ENCODE results near the gene DOCK7.
"Not testable (repeated sequence)": the region's sequence is repeated elsewhere in the genome, so short reads cannot be mapped to it uniquely, and the experiment has no call there.

DOCK7 gene

DNA sequence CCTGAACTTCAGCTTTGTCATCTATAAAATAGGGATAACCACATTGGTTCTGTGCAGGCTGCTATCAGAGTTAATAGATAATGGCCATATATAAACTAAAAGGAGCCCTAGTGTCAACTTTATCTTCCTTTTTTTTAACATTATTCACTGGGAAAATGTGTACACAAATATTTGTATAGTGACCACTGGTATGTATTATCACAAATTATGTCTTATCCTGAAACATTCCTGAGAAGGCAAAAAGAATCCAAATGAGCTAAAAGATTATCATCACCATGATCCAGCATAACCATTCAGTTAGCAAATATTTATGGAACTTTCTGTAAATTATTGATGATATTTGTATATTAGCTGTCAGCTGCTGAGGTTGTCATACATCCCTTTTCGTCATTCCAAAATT is 74.3 kb downstream of the DOCK7 start:
- TF ChIP-seq CTCF (conservative IDR thresholded peaks at IDR 0.05; ENCODE audit: control insufficient read depth, insufficient read depth, low read depth, low read length), result no peak
- H3K4me3 ChIP-seq (ENCODE audit: control insufficient read depth, low read depth, low read length), result no peak overlapping the region
- no peak for DNase-seq (ENCODE audit: low read depth)

GRCh38 chr1:62613325-62613727 is 74.9 kb downstream of the DOCK7 start:
- H3K4me3 ChIP-seq (ENCODE audit: control insufficient read depth, low read depth, low read length), result no peak overlapping the region
- no peak for TF ChIP-seq CTCF (conservative IDR thresholded peaks at IDR 0.05; ENCODE audit: control insufficient read depth, insufficient read depth, low read depth, low read length)
- DNase-seq (ENCODE audit: low read depth), result no peak

GRCh38 chr1:62612770-62613169 is 75.4 kb downstream of the DOCK7 start:
- DNase-seq (ENCODE audit: low read depth), result no peak
- H3K4me3 ChIP-seq (ENCODE audit: control insufficient read depth, low read depth, low read length), result no peak overlapping the region
- no peak for TF ChIP-seq CTCF (conservative IDR thresholded peaks at IDR 0.05; ENCODE audit: control insufficient read depth, insufficient read depth, low read depth, low read length)

GRCh38 chr1:62610588-62610987 is 77.6 kb downstream of the DOCK7 start:
- not testable (repeated sequence) for DNase-seq (ENCODE audit: low read depth); H3K4me3 ChIP-seq (ENCODE audit: control insufficient read depth, low read depth, low read length)

DNA sequence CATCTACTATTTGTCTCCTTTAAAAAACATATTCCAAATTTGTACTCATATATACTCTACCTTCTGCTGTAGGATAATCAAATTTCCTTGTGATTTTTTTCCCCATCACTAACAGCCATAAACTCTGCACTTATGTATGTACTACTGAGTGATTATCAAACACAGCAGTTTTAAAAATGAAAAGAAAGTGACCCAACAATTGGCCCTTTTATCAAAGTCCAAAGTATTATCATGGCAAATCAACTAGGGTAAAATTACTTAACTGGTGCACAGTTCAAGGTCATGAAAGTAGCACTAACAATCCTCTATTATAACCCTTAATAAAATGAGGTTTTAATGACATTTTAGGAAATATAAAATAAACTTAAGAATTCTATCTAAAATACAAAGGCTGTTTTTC is 79.3 kb downstream of the DOCK7 start:
- no peak for DNase-seq (ENCODE audit: low read depth)
- H3K4me3 ChIP-seq (ENCODE audit: control insufficient read depth, low read depth, low read length), result no peak overlapping the region
- TF ChIP-seq CTCF (conservative IDR thresholded peaks at IDR 0.05; ENCODE audit: control insufficient read depth, insufficient read depth, low read depth, low read length), result no peak

- no peak for TF ChIP-seq CTCF (conservative IDR thresholded peaks at IDR 0.05; ENCODE audit: control insufficient read depth, insufficient read depth, low read depth, low read length)
- H3K4me3 ChIP-seq (ENCODE audit: control insufficient read depth, low read depth, low read length), result no peak overlapping the region
- no peak for DNase-seq (ENCODE audit: low read depth)
Observed at GRCh38 chr1:62601457-62601856, 86.7 kb downstream of the DOCK7 start.

GRCh38 chr1:62599044-62599443 is 89.1 kb downstream of the DOCK7 start:
- no peak for TF ChIP-seq CTCF (conservative IDR thresholded peaks at IDR 0.05; ENCODE audit: control insufficient read depth, insufficient read depth, low read depth, low read length)
- no peak overlapping the region for H3K4me3 ChIP-seq (ENCODE audit: control insufficient read depth, low read depth, low read length)
- peak; percentile 5 for DNase-seq (ENCODE audit: low read depth)
